ENCODE results near the gene CCNDBP1.

DNA sequence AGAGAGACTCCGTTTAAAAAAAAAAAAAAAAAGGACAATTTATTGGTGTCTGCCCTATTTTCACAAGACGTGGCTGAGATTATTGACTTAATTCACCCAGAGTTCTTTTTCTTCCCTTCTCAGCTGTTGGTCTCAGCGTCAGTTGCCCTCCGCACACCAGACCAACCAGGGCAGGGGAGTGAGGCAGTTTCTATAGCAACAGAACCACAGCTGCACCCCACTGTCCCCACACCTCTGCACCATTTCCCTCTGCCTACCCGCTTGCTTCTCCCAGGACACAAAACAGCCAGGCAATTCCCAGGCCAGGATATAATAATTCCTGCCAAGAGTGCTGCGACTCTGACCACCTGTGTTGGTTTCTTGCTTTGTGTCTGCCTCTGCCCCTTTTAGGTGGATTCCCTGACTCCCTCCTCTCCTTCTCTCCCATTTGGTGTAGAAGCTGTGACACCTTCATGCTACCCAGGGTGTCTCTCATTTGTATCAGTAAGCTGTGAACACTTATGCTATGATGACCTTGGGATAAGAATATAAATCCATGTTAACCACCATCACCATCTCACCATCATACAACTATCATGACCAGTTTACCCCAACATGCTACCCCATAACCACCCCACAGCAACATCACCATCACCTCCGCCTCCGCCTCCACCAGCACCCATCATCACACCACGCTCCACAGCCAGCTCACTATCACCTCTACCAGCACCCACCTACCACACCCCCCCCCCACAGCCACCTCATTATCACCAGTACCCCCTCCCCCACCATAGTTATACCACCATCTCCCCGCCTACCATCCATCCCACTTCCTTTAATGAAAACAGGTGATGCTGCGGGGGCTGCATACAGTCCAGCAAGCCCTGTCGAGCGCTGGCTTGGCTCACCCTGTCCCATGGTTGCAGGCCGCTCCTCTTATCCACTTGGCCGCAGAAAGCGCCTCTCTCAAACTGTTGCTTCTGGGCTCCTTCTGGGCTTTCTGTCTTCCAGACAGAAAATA lies 35.0 kb downstream of the CCNDBP1 start:
- TF ChIP-seq EZH2 (IDR thresholded peaks at IDR 0.05; ENCODE audit: insufficient read depth, poor library complexity, severe bottlenecking) = no peak
- no peak for TF ChIP-seq EZH2phosphoT487 (IDR thresholded peaks at IDR 0.05; ENCODE audit: insufficient read depth, low read depth)
